NCI-H146 treated with DMSO at 0.1 percent for 48 hours (cell line): Measurements from ENCODE around the gene OR51I2.

ENCODE experiments used
- DNase-seq: peaks from one replicate; lab custom pipeline; 2025; ENCODE audit not compliant: unreplicated experiment; lab: John Stamatoyannopoulos, UW

The OR51I2 gene

GRCh38 chr11:5449023-5449422, at the start of gene OR51I2:
OR51I2 (plus strand) TSS chr11:5449323; CDS start chr11:5453489, 4,166 bp downstream.
- DNase-seq = no peak

GRCh38 chr11:5405173-5405572, 44.0 kb upstream of the OR51I2 start:
- no peak for DNase-seq

- DNase-seq = no peak
Observed at GRCh38 chr11:5420993-5421392, 28.1 kb upstream of the OR51I2 start.

- no peak for DNase-seq
Observed at GRCh38 chr11:5421811-5422210, 27.3 kb upstream of the OR51I2 start, which contains the start of gene OR51Q1. OR51Q1 (plus strand) TSS chr11:5422111; CDS start chr11:5422201, 90 bp downstream.

GRCh38 chr11:5423131-5423530, 26.0 kb upstream of the OR51I2 start:
- DNase-seq = no peak

- no peak for DNase-seq
Observed at GRCh38 chr11:5441414-5441813, 7.7 kb upstream of the OR51I2 start, which contains the start of gene OR51I1. OR51I1 (minus strand) TSS chr11:5441514; CDS start chr11:5441514, 0 bp downstream.

GRCh38 chr11:5443835-5444393, 5.2 kb upstream of the OR51I2 start:
- DNase-seq = no peak

GRCh38 chr11:5449432-5449831, 309 bp downstream of the OR51I2 start:
- DNase-seq = no peak

GRCh38 chr11:5460983-5461621, 12.0 kb downstream of the OR51I2 start:
- DNase-seq = no peak

- DNase-seq = no peak
Observed at GRCh38 chr11:5467527-5467926, 18.4 kb downstream of the OR51I2 start.

- no peak for DNase-seq
Observed at GRCh38 chr11:5473921-5474320, 24.8 kb downstream of the OR51I2 start.

- DNase-seq = no peak
Observed at GRCh38 chr11:5476186-5476819, 27.2 kb downstream of the OR51I2 start.

- no peak for DNase-seq
Observed at GRCh38 chr11:5486003-5486402, 36.9 kb downstream of the OR51I2 start.

GRCh38 chr11:5486421-5486820, 37.3 kb downstream of the OR51I2 start:
- no peak for DNase-seq

- no peak for DNase-seq
Observed at GRCh38 chr11:5488385-5488784, 39.3 kb downstream of the OR51I2 start, which contains the start of gene OR52D1. OR52D1 (plus strand) TSS chr11:5488685; CDS start chr11:5488707, 22 bp downstream.

GRCh38 chr11:5488798-5489399, 39.8 kb downstream of the OR51I2 start:
- DNase-seq = no peak

- no peak for DNase-seq
Observed at GRCh38 chr11:5489576-5490357, 40.6 kb downstream of the OR51I2 start.

- no peak for DNase-seq
Observed at GRCh38 chr11:5499671-5500070, 50.5 kb downstream of the OR51I2 start.

- no peak for DNase-seq
Observed at GRCh38 chr11:5500393-5500801, 51.3 kb downstream of the OR51I2 start.

- DNase-seq = no peak
Observed at GRCh38 chr11:5504403-5504921, 55.3 kb downstream of the OR51I2 start.
